ENCODE data around the gene FHAD1. TPM values are rescaled to one million over a fixed set of nuclear protein-coding genes. Genes with fewer than 3 reads are reported as not detected.

Gene FHAD1
- total RNA-seq, 1 donor, result 0.72 TPM

GRCh38 chr1:15435239-15436077 lies 188.4 kb downstream of the FHAD1 start:
- no peak overlapping the region for H3K4me2 ChIP-seq (ENCODE audit: insufficient read depth, low read length)
- no peak overlapping the region for H3K27ac ChIP-seq (ENCODE audit: low read depth, low read length)
- peak; percentile 65 for DNase-seq (ENCODE audit: insufficient read length, low spot score, missing footprints)
- no peaks in the 10 kb centered on the region for H3K9me3 ChIP-seq (ENCODE audit: low read depth, low read length)
- peaks cover 9% of the 10 kb centered on the region for H3K4me1 ChIP-seq (ENCODE audit: insufficient read depth, low read length)
- peaks cover 9% of the 10 kb centered on the region for H3K36me3 ChIP-seq (ENCODE audit: insufficient read depth, low read length)
- H3K27me3 ChIP-seq (ENCODE audit: insufficient read depth, low read length), result no peaks in the 10 kb centered on the region
- H3K79me2 ChIP-seq (ENCODE audit: insufficient read depth, low read length), result no peaks in the 10 kb centered on the region
- no peak for TF ChIP-seq CTCF (IDR thresholded peaks at IDR 0.05; ENCODE audit: extremely low read depth, low read depth, low read length)
- H4K20me1 ChIP-seq (ENCODE audit: insufficient read depth, low read length), result no peaks in the 10 kb centered on the region
- H2AFZ ChIP-seq (ENCODE audit: low read length), result no peak overlapping the region
- no peak overlapping the region for H3K4me3 ChIP-seq (ENCODE audit: insufficient read depth, low read length)

GRCh38 chr1:15436881-15437442 lies 189.9 kb downstream of the FHAD1 start:
- H3K4me1 ChIP-seq (ENCODE audit: insufficient read depth, low read length), result peaks cover 9% of the 10 kb centered on the region
- H3K36me3 ChIP-seq (ENCODE audit: insufficient read depth, low read length), result no peaks in the 10 kb centered on the region
- H3K4me2 ChIP-seq (ENCODE audit: insufficient read depth, low read length), result no peak overlapping the region
- H3K79me2 ChIP-seq (ENCODE audit: insufficient read depth, low read length), result no peaks in the 10 kb centered on the region
- H3K4me3 ChIP-seq (ENCODE audit: insufficient read depth, low read length), result no peak overlapping the region
- H4K20me1 ChIP-seq (ENCODE audit: insufficient read depth, low read length), result no peaks in the 10 kb centered on the region
- no peak overlapping the region for H2AFZ ChIP-seq (ENCODE audit: low read length)
- DNase-seq (ENCODE audit: insufficient read length, low spot score, missing footprints), result peak; percentile 44
- no peaks in the 10 kb centered on the region for H3K27me3 ChIP-seq (ENCODE audit: insufficient read depth, low read length)
- H3K9me3 ChIP-seq (ENCODE audit: low read depth, low read length), result no peaks in the 10 kb centered on the region
- H3K27ac ChIP-seq (ENCODE audit: low read depth, low read length), result no peak overlapping the region
- TF ChIP-seq CTCF (IDR thresholded peaks at IDR 0.05; ENCODE audit: extremely low read depth, low read depth, low read length), result no peak

DNA sequence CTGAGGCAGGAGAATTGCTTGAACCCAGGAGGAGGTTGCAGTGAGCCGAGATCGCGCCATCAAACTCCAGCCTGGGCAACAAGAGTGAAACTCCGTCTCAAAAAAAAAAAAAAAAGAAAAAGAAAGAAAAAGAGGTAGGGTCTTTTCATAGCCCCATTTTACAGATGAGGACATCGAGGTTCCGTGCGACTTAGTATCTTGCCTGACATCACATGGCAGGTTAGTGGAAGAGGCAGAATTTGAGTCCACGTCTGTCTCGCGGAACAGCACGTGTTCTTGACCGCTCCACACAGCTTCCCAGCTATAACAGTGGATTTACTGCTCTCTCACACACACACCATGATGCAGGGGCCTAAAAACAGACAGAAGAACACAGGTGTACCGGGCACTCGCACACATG lies 192.3 kb downstream of the FHAD1 start:
- Histone ChIP-seq H3K9me3 (ENCODE audit: low read depth, low read length) (no peaks in the 10 kb centered on the region), H3K4me3 (ENCODE audit: insufficient read depth, low read length) (no peak overlapping the region), H3K27ac (ENCODE audit: low read depth, low read length) (no peak overlapping the region), H3K27me3 (ENCODE audit: insufficient read depth, low read length) (peaks cover 2% of the 10 kb centered on the region), H3K79me2 (ENCODE audit: insufficient read depth, low read length) (no peaks in the 10 kb centered on the region), H3K36me3 (ENCODE audit: insufficient read depth, low read length) (no peaks in the 10 kb centered on the region), H4K20me1 (ENCODE audit: insufficient read depth, low read length) (no peaks in the 10 kb centered on the region), H2AFZ (ENCODE audit: low read length) (no peak overlapping the region), H3K4me1 (ENCODE audit: insufficient read depth, low read length) (no peaks in the 10 kb centered on the region), H3K4me2 (ENCODE audit: insufficient read depth, low read length) (no peak overlapping the region)
- no peak for DNase-seq (ENCODE audit: insufficient read length, low spot score, missing footprints)
- TF ChIP-seq CTCF (IDR thresholded peaks at IDR 0.05; ENCODE audit: extremely low read depth, low read depth, low read length), result no peak

DNA sequence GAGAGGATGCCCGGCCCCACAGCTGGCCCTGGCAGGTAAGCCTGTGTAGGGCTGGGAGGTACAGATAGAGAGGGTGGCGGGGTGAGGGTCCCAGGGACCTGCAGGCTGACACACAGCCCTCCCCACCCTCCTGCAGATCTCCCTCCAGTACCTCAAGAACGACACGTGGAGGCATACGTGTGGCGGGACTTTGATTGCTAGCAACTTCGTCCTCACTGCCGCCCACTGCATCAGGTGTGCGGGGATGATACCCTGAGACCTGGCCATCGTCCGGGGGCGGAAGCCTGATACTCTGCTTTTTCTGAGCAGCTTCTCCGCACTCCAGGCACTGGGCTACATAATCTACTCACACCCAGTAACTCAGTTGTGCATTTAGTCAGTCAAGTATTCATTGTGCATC lies 193.3 kb downstream of the FHAD1 start:
- Histone ChIP-seq H3K4me1 (ENCODE audit: insufficient read depth, low read length) (no peaks in the 10 kb centered on the region), H3K27ac (ENCODE audit: low read depth, low read length) (no peak overlapping the region)

More for the DNA sequence above, 193.3 kb downstream of the FHAD1 start:
- DNase-seq (ENCODE audit: insufficient read length, low spot score, missing footprints), result peak; percentile 53
- no peak overlapping the region for H2AFZ ChIP-seq (ENCODE audit: low read length)
- H3K4me3 ChIP-seq (ENCODE audit: insufficient read depth, low read length), result no peak overlapping the region
- no peaks in the 10 kb centered on the region for H3K79me2 ChIP-seq (ENCODE audit: insufficient read depth, low read length)
- H4K20me1 ChIP-seq (ENCODE audit: insufficient read depth, low read length), result no peaks in the 10 kb centered on the region
- no peaks in the 10 kb centered on the region for H3K36me3 ChIP-seq (ENCODE audit: insufficient read depth, low read length)
- no peak overlapping the region for H3K4me2 ChIP-seq (ENCODE audit: insufficient read depth, low read length)
- no peaks in the 10 kb centered on the region for H3K9me3 ChIP-seq (ENCODE audit: low read depth, low read length)
- H3K27me3 ChIP-seq (ENCODE audit: insufficient read depth, low read length), result peaks cover 3% of the 10 kb centered on the region
- TF ChIP-seq CTCF (IDR thresholded peaks at IDR 0.05; ENCODE audit: extremely low read depth, low read depth, low read length), result no peak

Data from osteoblast (primary cell).